ENCODE data around the gene MRPS10.

- TF ChIP-seq POLR2A (IDR thresholded peaks at IDR 0.05) (no peak), POLR2AphosphoS5 (IDR thresholded peaks at IDR 0.05) (no peak), CTCF (IDR thresholded peaks at IDR 0.05) (no peak), EP300 (IDR thresholded peaks at IDR 0.05) (no peak)
Measured at GRCh38 chr6:42193491-42193894, 24.2 kb downstream of the MRPS10 start.

Measured in stomach (tissue), 4 donors.